HT1080 (cell line): Measurements from ENCODE around the gene ENOSF1. TPM values are rescaled to one million over a fixed set of nuclear protein-coding genes. Genes with fewer than 3 reads are reported as not detected.

Source experiments
- DNase-seq: peaks from one replicate; pipeline ENCODE4 v3.0.0-alpha.2; 2015; ENCODE audit warnings: low read depth
- total RNA-seq: library from RNA; depleted of rRNA; stranded (reverse); fragments of >200 nt; shearing (Covaris generic); gene quantifications from 2 replicates; pipeline ENCODE4 v1.2.3, GENCODE V29; 2014; rRNA removed

ENOSF1 gene
- total RNA-seq, 1 experiment from 2014 or later = 11.0 TPM

DNA sequence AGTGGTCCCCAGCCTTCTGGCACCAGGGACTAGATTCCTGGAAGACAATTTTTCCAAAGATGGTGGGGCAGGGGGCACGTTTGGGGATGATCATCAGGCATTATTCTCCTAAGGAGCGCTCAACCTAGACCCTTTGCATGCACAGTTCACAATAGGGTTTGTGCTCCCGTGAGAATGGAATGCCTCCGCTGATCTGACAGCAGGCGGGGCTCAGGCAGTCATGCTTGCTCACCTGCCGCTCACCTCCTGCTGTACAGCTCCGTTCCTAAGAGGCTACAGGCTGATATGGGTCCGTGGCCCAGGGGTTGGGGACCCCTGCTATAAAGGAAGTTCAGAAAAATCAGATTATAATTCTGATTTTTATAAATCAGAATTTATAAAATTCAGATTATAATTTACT is 77.3 kb downstream of the ENOSF1 start:
- no peak for DNase-seq

DNA sequence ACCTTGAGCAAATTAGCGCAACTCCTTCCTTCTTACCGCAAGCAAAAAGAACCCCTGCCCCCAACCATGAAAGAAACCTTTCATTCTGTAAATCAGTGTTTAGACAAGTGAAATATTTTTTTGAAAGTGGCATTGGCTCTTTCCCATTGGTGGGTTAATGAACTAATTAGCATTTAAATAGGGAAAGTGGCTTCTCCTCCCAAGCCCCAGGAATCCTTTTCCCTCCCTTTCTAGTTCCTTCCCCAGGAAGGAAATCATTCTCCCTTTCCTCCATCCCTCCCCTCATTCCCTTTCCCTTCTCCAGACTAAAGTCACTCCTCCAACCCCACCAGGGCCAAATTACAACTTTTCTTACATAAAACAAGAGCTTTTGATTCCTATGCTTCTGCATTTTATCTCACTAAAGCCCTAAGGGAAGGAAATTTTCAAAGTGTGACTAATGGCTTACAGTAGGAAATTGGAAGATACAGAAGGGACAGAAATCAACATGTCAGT is 77.8 kb downstream of the ENOSF1 start:
- DNase-seq = no peak

DNA sequence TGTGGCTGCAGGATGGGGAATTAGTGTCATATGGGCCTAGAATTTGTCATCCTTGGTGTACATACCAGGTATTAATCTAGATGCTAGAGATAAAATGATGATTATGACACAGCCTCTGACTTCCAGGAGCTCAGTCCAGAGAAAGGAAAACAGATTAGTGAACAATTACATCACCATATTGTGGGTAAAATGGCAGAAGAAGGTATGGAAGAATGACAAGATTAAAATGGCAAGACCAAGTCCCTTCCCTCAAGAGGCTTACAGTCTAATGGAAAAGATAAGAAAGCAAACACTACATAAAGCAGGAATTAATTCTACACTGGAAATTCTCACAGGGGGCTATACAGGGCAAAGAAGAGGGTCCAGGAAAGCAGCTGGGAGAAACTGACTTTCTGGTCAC is 80.9 kb downstream of the ENOSF1 start:
- no peak for DNase-seq

DNA sequence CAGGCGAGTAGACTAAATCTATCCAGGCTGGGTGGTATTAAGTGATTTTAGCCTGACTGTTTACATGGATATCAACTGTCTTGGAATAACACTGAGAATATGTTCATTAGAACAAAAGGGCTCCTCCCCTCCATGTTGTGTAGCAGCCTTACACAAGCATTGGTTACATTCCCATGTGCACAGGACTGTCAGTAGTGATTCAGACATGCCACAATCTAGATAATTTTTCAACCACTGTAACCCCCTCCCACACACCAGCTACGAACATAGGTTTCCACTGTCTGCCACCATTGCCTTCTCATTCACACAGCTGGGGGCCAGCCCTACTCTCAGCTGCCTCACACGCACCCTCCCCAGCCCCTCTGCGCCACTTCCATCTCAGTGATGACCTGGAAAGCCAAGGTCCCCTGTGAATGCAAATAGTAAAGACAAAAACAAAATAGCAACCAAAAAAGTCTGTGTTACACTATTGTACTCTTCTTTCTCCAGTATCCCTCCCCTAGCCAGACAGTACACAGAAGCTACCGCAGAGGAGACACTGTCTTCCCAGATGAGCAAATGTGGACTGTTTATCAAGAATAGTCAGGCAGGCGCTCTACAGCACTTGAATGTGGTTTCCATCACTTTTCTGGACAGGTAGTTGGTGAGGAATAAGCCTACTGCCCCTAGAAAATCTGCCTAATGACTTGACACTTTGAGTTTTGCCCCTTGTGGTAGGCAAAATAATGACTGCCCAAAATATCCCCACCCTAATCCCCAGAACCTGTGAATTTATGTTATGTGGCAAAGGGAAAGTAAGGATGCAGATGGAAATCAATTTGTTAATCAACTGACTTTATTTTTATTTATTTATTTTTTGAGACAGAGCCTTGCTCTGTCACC is 82.9 kb downstream of the ENOSF1 start:
- DNase-seq = no peak

DNA sequence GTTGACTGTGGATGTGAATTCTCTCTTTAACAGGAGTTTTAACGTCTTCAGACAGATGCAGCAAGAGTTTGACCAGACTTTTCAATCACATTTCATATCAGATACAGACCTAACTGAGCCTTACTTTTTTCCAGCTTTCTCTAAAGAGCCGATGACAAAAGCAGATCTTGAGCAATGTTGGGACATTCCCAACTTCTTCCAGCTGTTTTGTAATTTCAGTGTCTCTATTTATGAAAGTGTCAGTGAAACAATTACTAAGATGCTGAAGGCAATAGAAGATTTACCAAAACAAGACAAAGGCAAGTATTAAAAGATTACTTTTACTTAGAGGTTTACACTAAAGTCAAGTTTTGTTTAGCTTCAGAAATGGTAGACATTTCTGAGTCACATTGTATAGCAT is 85.2 kb downstream of the ENOSF1 start:
- DNase-seq = no peak

DNA sequence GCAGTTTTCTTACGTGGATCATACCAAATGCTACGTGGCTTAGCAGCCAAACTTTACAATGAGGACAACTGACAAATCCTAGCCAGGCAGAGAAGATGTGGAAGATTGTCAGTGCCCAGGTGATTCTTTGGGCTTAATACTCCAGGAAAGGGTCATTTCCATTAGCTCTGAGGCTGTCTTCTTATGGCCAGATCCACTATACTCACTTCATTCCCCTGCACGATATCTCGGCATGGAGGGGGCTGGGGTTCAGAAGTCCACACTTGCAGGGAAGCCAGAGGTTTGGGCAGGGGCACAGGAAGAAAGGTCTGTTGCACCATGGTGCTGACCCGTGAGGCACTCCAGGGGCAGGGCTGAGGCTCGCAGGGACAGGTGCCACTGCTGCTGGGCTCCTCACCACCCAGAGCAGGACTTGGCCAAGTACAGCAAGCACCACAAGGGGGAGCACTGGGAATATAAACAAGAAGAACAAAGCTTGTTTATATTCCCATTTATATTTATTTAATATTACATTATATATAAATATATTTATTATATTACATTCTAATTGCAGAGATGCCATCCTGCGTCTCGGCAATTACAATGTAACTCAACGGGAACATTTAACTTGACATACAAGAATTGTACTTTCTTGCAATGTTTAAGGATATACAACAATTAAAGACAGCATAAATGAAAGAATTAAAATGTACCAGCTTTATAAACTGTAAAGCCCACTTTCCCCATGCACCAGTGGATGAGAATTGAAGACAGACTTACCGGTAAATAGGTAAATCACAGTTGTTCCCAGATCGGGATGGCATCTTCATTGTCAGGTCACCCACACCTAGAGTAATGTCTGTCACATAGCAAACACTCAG is 88.4 kb downstream of the ENOSF1 start:
- DNase-seq = peak; percentile 21

DNA sequence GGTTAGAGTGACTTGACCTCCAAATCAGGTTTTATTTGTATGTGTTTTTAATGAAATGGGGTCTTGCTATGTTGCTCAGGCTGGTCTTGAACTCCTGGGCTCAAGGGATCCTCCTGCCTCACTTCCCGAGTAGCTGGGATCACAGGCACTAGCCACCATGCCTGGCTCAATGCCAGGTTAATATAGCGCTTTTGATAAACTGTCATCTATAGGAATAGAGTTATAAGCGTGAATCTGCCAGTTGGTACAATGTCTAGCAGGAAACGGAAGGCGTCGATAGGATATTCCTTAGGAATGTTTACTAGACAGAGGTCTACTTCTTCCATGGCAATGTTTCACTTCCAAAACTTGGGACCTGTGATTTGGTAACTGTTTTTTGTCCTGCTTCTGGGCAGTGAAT is 90.1 kb downstream of the ENOSF1 start:
- no peak for DNase-seq

DNA sequence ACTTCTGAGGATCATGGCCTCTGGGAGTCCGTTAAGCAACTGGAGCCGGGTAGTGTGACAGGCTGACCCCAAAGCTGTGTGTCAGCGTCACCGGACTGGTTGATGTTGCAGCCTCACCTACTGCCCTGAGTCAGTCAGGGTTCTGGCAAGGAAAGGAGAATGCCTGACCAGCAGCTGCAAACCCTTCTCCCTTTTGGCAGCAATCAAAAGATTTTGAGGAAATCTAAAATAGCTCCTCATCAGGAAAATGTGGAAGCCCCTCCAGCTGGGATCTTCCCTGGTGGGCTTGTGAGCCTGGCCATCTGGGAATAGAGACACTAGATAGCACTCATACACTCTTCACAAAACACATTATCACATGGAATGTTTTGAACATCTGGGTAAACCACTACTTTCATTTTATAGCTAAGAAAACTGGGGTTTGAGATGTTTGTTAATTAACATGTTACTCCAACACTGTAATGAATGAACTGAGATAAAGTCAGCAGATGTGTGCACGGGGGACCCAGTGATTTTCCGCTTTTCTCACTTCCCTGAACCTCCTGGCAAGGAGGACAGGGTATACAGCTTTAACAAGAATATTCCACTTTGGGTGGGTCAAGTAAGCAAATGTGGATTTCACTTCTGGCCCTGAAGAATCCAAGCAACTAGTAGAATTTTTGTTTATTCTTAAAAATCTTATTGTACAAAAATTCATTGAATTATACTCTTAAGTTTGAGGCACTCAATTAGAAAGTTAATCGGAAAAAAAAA is 91.0 kb downstream of the ENOSF1 start:
- peak; percentile 31 for DNase-seq

Other genes starting within 250 kb of the ENOSF1 start
- gene COLEC12, start 211.9 kb downstream of the ENOSF1 start, total RNA-seq = not detected in 2 replicates
- not detected in 2 replicates for gene CETN1, start 132.2 kb downstream of the ENOSF1 start, total RNA-seq
- gene CLUL1, start 115.6 kb downstream of the ENOSF1 start, total RNA-seq = not detected in 2 replicates
- gene TYMS, start 55.0 kb downstream of the ENOSF1 start, total RNA-seq = 59.2 and 135 TPM in 2 replicates
- 30.2 and 33.8 TPM in 2 replicates for gene YES1, start 99.6 kb upstream of the ENOSF1 start, total RNA-seq
- gene ADCYAP1, start 192.2 kb upstream of the ENOSF1 start, total RNA-seq = not detected in 2 replicates